ENCODE measurements around the gene USP48. TPM values are rescaled to one million over a fixed set of nuclear protein-coding genes. Genes with fewer than 3 reads are reported as not detected.
"Not testable (repeated sequence)": the region's sequence is repeated elsewhere in the genome, so short reads cannot be mapped to it uniquely, and the experiment has no call there.

Gene USP48
- total RNA-seq, 3 donors from 2014 or later: 39.1 to 70.6 (median 52.2) TPM

- no peaks in the 10 kb centered on the region for H3K36me3 ChIP-seq (ENCODE audit: low read depth)
- no peak for ATAC-seq
- DNase-seq: no peak
- H3K4me1 ChIP-seq (ENCODE audit: low read depth): peaks cover 15% of the 10 kb centered on the region
- no peaks in the 10 kb centered on the region for H3K9me3 ChIP-seq
- no peak for TF ChIP-seq CTCF (IDR thresholded peaks at IDR 0.05)
- intact Hi-C loops (cut with DNase I, micrococcal nuclease): no loop called here
- no peak overlapping the region for H3K4me3 ChIP-seq
Measured at GRCh38 chr1:21779613-21780521, 3.1 kb downstream of the USP48 start.

GRCh38 chr1:21778405-21778727 lies 4.6 kb downstream of the USP48 start:
- Histone ChIP-seq H3K4me3 (no peak overlapping the region), H3K36me3 (ENCODE audit: low read depth) (no peaks in the 10 kb centered on the region), H3K4me1 (ENCODE audit: low read depth) (peaks cover 19% of the 10 kb centered on the region), H3K9me3 (no peaks in the 10 kb centered on the region)
- intact Hi-C loops (cut with DNase I, micrococcal nuclease): no loop called here
- no peak for TF ChIP-seq CTCF (IDR thresholded peaks at IDR 0.05)
- no peak for ATAC-seq
- DNase-seq: no peak

GRCh38 chr1:21776925-21777324 lies 6.0 kb downstream of the USP48 start:
- H3K4me3 ChIP-seq; H3K9me3 ChIP-seq; intact Hi-C loops (cut with DNase I, micrococcal nuclease); ATAC-seq; H3K36me3 ChIP-seq (ENCODE audit: low read depth); DNase-seq: not testable (repeated sequence)
- H3K4me1 ChIP-seq (ENCODE audit: low read depth): peaks cover 19% of the 10 kb centered on the region

- TF ChIP-seq CTCF (IDR thresholded peaks at IDR 0.05): no peak
- H3K4me3 ChIP-seq: no peak overlapping the region
- ATAC-seq (no peak), DNase-seq (no peak)
- peaks cover 14% of the 10 kb centered on the region for H3K4me1 ChIP-seq (ENCODE audit: low read depth)
- intact Hi-C loops (cut with DNase I, micrococcal nuclease): no loop called here
- H3K9me3 ChIP-seq: no peaks in the 10 kb centered on the region
- no peaks in the 10 kb centered on the region for H3K36me3 ChIP-seq (ENCODE audit: low read depth)
Measured at GRCh38 chr1:21775985-21776562, 6.9 kb downstream of the USP48 start.

- ATAC-seq (no peak), DNase-seq (no peak)
- no peak for TF ChIP-seq CTCF (IDR thresholded peaks at IDR 0.05)
- H3K36me3 ChIP-seq (ENCODE audit: low read depth): no peaks in the 10 kb centered on the region
- H3K9me3 ChIP-seq: no peaks in the 10 kb centered on the region
- H3K4me3 ChIP-seq: no peak overlapping the region
- H3K4me1 ChIP-seq (ENCODE audit: low read depth): peaks cover 13% of the 10 kb centered on the region
- intact Hi-C loops (cut with DNase I, micrococcal nuclease): no loop called here
Measured at GRCh38 chr1:21775550-21775914, 7.4 kb downstream of the USP48 start.

GRCh38 chr1:21774835-21775549 lies 8.0 kb downstream of the USP48 start:
- Histone ChIP-seq H3K4me1 (ENCODE audit: low read depth) (peaks cover 13% of the 10 kb centered on the region), H3K9me3 (no peaks in the 10 kb centered on the region), H3K36me3 (ENCODE audit: low read depth) (no peaks in the 10 kb centered on the region), H3K4me3 (no peak overlapping the region)
- no peak for ATAC-seq
- DNase-seq: no peak
- no peak for TF ChIP-seq CTCF (IDR thresholded peaks at IDR 0.05)
- intact Hi-C loops (cut with DNase I, micrococcal nuclease): no loop called here
